Measurements from ENCODE around the gene DAZAP1. TPM values are rescaled to one million over a fixed set of nuclear protein-coding genes. Genes with fewer than 3 reads are reported as not detected.

Gene DAZAP1
- total RNA-seq, 1 donor from 2014 or later, result 107 TPM

DNA sequence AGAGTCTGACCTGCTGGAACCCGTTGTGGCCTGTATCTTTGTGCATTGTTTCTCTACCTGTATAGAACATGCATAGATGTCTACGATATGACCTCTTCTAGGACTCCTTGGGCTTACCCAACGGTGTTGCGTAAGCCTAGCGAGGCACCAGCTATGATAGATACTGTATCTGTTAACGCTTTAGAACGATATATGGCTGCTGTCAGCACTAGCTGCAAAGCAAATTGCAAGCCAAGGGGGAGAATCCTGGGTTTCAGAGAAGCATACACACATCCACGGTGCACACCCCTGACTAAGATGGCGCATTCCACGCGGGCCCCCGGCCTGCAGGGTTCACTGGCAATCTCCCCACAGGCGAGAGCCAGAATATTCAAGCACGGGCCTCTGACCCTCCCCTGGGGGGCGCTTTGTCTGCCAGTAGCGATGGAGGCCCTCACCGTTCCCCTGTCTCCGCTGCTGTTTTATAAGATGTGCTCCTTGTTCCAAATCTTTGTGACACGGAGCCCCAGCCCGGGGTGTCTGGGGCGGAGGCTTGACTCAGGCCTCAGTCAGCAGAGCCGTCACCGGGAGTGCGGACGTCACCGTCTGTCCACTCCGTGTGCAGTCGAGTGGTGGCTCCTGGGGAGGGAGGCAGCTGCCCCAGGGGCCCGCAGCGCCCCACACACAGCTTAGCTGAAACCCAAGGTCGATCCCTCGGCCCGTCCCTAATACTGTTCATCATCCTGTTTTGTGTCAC lies 17.9 kb downstream of the DAZAP1 start:
- Mint-ChIP-seq H3K27me3 (ENCODE audit: insufficient read depth, low read depth) (peaks cover 10% of the 10 kb centered on the region), H3K4me1 (peaks cover 57% of the 10 kb centered on the region), H3K4me3 (peak overlapping the region; percentile 61), H3K36me3 (peaks cover 20% of the 10 kb centered on the region), H3K9me3 (no peaks in the 10 kb centered on the region), H3K27ac (peak overlapping the region; percentile 90)
- H3K27me3 ChIP-seq, result no peaks in the 10 kb centered on the region
- H3K4me3 ChIP-seq, result no peak overlapping the region
- H2AFZ ChIP-seq (replicated peaks), result no peak overlapping the region
- no peak for DNase-seq (ENCODE audit: low spot score)
- H3K79me2 ChIP-seq (ENCODE audit: low read depth), result peaks cover 62% of the 10 kb centered on the region
- peak overlapping the region; percentile 31 for H3K4me2 ChIP-seq
- H3K36me3 ChIP-seq, result no peaks in the 10 kb centered on the region
- H3F3A ChIP-seq (ENCODE audit: low read depth), result peaks cover 8% of the 10 kb centered on the region
- H3K4me1 ChIP-seq, result peaks cover 13% of the 10 kb centered on the region
- H3K9ac ChIP-seq, result no peak overlapping the region
- no peaks in the 10 kb centered on the region for H3K9me3 ChIP-seq (ENCODE audit: low read depth)
- no peak for TF ChIP-seq EZH2phosphoT487 (IDR thresholded peaks at IDR 0.05)
- TF ChIP-seq, protein P1, sequence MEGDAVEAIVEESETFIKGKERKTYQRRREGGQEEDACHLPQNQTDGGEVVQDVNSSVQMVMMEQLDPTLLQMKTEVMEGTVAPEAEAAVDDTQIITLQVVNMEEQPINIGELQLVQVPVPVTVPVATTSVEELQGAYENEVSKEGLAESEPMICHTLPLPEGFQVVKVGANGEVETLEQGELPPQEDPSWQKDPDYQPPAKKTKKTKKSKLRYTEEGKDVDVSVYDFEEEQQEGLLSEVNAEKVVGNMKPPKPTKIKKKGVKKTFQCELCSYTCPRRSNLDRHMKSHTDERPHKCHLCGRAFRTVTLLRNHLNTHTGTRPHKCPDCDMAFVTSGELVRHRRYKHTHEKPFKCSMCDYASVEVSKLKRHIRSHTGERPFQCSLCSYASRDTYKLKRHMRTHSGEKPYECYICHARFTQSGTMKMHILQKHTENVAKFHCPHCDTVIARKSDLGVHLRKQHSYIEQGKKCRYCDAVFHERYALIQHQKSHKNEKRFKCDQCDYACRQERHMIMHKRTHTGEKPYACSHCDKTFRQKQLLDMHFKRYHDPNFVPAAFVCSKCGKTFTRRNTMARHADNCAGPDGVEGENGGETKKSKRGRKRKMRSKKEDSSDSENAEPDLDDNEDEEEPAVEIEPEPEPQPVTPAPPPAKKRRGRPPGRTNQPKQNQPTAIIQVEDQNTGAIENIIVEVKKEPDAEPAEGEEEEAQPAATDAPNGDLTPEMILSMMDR (IDR thresholded peaks at IDR 0.05), result no peak
- TF ChIP-seq EZH2 (IDR thresholded peaks at IDR 0.05), result no peak
- peaks cover 96% of the 10 kb centered on the region for H4K20me1 ChIP-seq (ENCODE audit: low read depth)
- peak overlapping the region; percentile 37 for H3K27ac ChIP-seq

DNA sequence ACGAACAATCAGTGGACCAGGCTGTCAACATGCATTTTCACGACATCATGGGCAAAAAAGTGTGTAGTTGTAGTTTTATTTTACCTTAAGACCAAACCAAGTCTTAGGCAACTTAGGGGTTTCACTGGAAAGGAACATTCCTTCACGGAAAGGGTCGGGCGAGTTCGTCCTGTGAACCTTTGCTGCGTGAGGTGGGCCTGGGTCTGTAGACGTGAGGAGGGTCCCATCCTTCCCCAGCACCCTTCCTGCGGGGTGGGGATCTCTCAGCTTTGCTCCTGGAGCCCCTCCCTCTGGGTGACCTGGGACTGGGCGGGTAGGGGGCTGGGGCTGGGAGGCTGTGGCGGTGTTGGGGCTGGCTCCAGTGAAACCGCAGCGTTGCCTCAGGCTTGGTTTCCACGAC lies 18.5 kb downstream of the DAZAP1 start:
- H3K79me2 ChIP-seq (ENCODE audit: low read depth), result peaks cover 56% of the 10 kb centered on the region
- H3K4me3 Mint-ChIP-seq, result peak overlapping the region; percentile 50
- no peak overlapping the region for H3K4me3 ChIP-seq
- no peak overlapping the region for H3K27ac Mint-ChIP-seq
- H3K27ac ChIP-seq, result no peak overlapping the region
- H3K4me2 ChIP-seq, result peak overlapping the region; percentile 31
- peaks cover 90% of the 10 kb centered on the region for H4K20me1 ChIP-seq (ENCODE audit: low read depth)
- DNase-seq (ENCODE audit: low spot score), result no peak
- TF ChIP-seq EZH2phosphoT487 (IDR thresholded peaks at IDR 0.05) (no peak), EZH2 (IDR thresholded peaks at IDR 0.05) (no peak)
- TF ChIP-seq, protein P1 (IDR thresholded peaks at IDR 0.05), result no peak
- peaks cover 17% of the 10 kb centered on the region for H3K36me3 Mint-ChIP-seq
- no peak overlapping the region for H2AFZ ChIP-seq (replicated peaks)
- H3K9ac ChIP-seq, result peak overlapping the region; percentile 32
- H3K27me3 Mint-ChIP-seq (ENCODE audit: insufficient read depth, low read depth), result peaks cover 10% of the 10 kb centered on the region
- peaks cover 57% of the 10 kb centered on the region for H3K4me1 Mint-ChIP-seq
- no peaks in the 10 kb centered on the region for H3K9me3 Mint-ChIP-seq
- H3K9me3 ChIP-seq (ENCODE audit: low read depth), result no peaks in the 10 kb centered on the region
- H3F3A ChIP-seq (ENCODE audit: low read depth), result peaks cover 8% of the 10 kb centered on the region
- H3K4me1 ChIP-seq, result peaks cover 13% of the 10 kb centered on the region
- H3K36me3 ChIP-seq, result no peaks in the 10 kb centered on the region
- H3K27me3 ChIP-seq, result no peaks in the 10 kb centered on the region

DNA sequence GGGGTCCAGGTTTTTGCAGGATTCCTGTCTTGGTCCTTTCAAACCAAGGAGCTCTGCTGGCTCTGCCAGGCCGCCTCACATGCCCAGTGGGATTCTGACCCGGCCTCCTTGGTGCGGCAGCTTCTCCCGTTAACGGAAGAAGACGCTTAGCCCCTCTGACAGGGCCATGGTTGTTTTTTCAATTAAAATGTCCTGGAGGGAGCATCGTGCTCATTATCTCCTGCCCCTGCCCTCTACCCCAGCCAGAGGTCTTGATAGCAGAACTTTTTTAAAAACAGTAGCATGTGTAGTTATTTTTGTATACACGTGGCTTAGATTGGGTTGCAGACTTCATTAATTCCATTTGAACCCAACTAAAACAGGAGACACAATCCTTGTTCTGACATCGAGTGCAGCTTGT lies 19.4 kb downstream of the DAZAP1 start:
- H3K4me2 ChIP-seq, result no peak overlapping the region
- no peaks in the 10 kb centered on the region for H3K9me3 Mint-ChIP-seq
- peaks cover 13% of the 10 kb centered on the region for H3K4me1 ChIP-seq
- no peaks in the 10 kb centered on the region for H3K27me3 ChIP-seq
- H4K20me1 ChIP-seq (ENCODE audit: low read depth), result peaks cover 87% of the 10 kb centered on the region
- no peak overlapping the region for H3K4me3 Mint-ChIP-seq
- H2AFZ ChIP-seq (replicated peaks), result no peak overlapping the region
- H3K4me3 ChIP-seq, result no peak overlapping the region
- H3K4me1 Mint-ChIP-seq, result peaks cover 57% of the 10 kb centered on the region
- H3K27me3 Mint-ChIP-seq (ENCODE audit: insufficient read depth, low read depth), result peaks cover 10% of the 10 kb centered on the region
- H3K9me3 ChIP-seq (ENCODE audit: low read depth), result no peaks in the 10 kb centered on the region
- H3K27ac ChIP-seq, result no peak overlapping the region
- TF ChIP-seq EZH2 (IDR thresholded peaks at IDR 0.05) (no peak), EZH2phosphoT487 (IDR thresholded peaks at IDR 0.05) (no peak)
- TF ChIP-seq, protein P1 (IDR thresholded peaks at IDR 0.05), result no peak
- H3K9ac ChIP-seq, result peak overlapping the region; percentile 32
- peaks cover 52% of the 10 kb centered on the region for H3K79me2 ChIP-seq (ENCODE audit: low read depth)
- DNase-seq (ENCODE audit: low spot score), result no peak
- peaks cover 17% of the 10 kb centered on the region for H3K36me3 Mint-ChIP-seq
- H3K27ac Mint-ChIP-seq, result no peak overlapping the region
- H3F3A ChIP-seq (ENCODE audit: low read depth), result peaks cover 8% of the 10 kb centered on the region
- H3K36me3 ChIP-seq, result no peaks in the 10 kb centered on the region
